ENCODE measurements around the gene ZNF227. TPM values are rescaled to one million over a fixed set of nuclear protein-coding genes. Genes with fewer than 3 reads are reported as not detected.
A peak's percentile ranks its signal among the peaks of the same experiment; 100 is the strongest.

The ZNF227 gene
- total RNA-seq, 1 experiment from 2014 or later = 25.9 TPM

DNA sequence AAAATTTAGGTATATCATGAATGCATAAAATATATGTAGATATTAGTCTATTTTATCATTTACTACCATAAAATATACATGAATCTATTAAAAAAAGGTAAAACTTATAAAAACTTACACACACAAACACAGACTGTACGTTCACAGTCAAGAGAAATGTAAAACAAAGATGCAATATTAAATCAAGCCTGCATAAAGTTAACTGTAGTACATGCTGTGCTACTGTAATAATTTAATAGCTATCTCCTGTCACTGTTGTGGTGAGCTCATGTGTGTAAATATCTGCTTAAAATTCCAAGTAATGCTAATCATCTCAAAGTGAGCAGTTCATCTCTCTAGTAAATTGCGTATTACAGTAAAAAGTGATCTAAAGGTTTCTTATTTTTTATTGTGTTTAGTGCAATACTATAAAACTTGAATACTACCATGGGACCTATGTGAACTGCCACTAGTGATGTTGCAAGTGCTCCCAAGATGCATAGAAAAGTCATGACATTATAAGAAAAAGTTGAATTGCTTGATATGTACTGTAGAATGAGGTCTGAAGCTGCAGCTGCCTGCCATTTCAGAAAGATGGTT, 46.6 kb downstream of the ZNF227 start:
- Histone ChIP-seq H3K4me3 (ENCODE audit: low read depth, low read length) (peak overlapping the region; percentile 71; the same call in 1 of the 2 replicates), H3K36me3 (ENCODE audit: control insufficient read depth, insufficient read depth, low read length) (no peaks in the 10 kb centered on the region), H3K9me3 (peaks cover 13% of the 10 kb centered on the region), H3K4me1 (peaks cover 4% of the 10 kb centered on the region; the same call in 1 of the 2 replicates), H3K27me3 (replicated peaks; ENCODE audit: control insufficient read depth, insufficient read depth, low read length) (no peaks in the 10 kb centered on the region)
- no peaks in the 10 kb centered on the region for H3K27me3 Mint-ChIP-seq (ENCODE audit: insufficient read depth, unreplicated experiment)
- BruUV-seq (replicated peaks) = no TSS peak
- ChIA-PET POLR2A (no interaction called here), CTCF (no interaction called here)
- H3K36me3 Mint-ChIP-seq (ENCODE audit: insufficient read depth, unreplicated experiment) = peaks cover 6% of the 10 kb centered on the region
- no peak for DNase-seq
- H3K4me1 Mint-ChIP-seq (ENCODE audit: low read depth, unreplicated experiment) = peaks cover 18% of the 10 kb centered on the region
- no peak overlapping the region for H3K27ac Mint-ChIP-seq (ENCODE audit: unreplicated experiment)
- intact Hi-C loops (cut with micrococcal nuclease; ENCODE audit: unreplicated experiment) = loop anchor here (1.0 kb wide), 2 partner anchors 46 to 97 kb away; partner anchors contain the start of genes ZNF112 and ZNF235
- peaks cover 42% of the 10 kb centered on the region for H3K9me3 Mint-ChIP-seq (ENCODE audit: unreplicated experiment)
- peak overlapping the region; percentile 88 for H3K4me3 Mint-ChIP-seq (ENCODE audit: unreplicated experiment)
- TF ChIP-seq, protein P1, sequence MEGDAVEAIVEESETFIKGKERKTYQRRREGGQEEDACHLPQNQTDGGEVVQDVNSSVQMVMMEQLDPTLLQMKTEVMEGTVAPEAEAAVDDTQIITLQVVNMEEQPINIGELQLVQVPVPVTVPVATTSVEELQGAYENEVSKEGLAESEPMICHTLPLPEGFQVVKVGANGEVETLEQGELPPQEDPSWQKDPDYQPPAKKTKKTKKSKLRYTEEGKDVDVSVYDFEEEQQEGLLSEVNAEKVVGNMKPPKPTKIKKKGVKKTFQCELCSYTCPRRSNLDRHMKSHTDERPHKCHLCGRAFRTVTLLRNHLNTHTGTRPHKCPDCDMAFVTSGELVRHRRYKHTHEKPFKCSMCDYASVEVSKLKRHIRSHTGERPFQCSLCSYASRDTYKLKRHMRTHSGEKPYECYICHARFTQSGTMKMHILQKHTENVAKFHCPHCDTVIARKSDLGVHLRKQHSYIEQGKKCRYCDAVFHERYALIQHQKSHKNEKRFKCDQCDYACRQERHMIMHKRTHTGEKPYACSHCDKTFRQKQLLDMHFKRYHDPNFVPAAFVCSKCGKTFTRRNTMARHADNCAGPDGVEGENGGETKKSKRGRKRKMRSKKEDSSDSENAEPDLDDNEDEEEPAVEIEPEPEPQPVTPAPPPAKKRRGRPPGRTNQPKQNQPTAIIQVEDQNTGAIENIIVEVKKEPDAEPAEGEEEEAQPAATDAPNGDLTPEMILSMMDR (IDR thresholded peaks at IDR 0.05; ENCODE audit: insufficient read depth in 1 of 2, low read depth in 1 of 2, low read length in 1 of 2, severe bottlenecking in 1 of 2, unreplicated experiment in 1 of 2) = no peak

DNA sequence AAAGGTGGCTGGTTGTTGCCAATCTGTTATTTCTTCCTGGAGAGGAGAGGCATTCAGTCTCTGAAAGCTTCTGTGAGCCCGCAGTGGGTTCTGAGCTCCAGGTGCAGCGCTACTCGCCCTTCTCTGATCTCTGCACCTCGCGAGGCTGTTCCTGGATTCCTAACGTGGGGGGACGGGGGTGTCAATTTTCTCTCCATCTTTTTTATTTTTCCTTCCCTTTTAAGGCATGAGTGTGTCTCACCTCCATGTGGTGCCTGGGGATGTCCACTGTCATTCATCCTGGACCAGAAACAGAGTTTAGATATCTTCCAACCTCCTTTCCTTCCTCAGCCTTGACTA, 48.0 kb downstream of the ZNF227 start:
- H3K27me3 Mint-ChIP-seq (ENCODE audit: insufficient read depth, unreplicated experiment) = no peaks in the 10 kb centered on the region
- H3K9me3 ChIP-seq = peaks cover 13% of the 10 kb centered on the region
- peaks cover 5% of the 10 kb centered on the region for H3K4me1 Mint-ChIP-seq (ENCODE audit: low read depth, unreplicated experiment)
- DNase-seq = peak in 1 of 2 experiments; percentile 14
- ChIA-PET CTCF (no interaction called here), POLR2A (interaction anchor here (1.0 kb wide), 1 partner anchor 44 kb away, joined by 4 read pairs; no protein-coding TSS in a partner anchor)
- intact Hi-C loops (cut with micrococcal nuclease; ENCODE audit: unreplicated experiment) = no loop called here
- H3K27ac Mint-ChIP-seq (ENCODE audit: unreplicated experiment) = peak overlapping the region; percentile 53
- H3K4me3 ChIP-seq (ENCODE audit: low read depth, low read length) = peak overlapping the region; percentile 71
- H3K36me3 ChIP-seq (ENCODE audit: control insufficient read depth, insufficient read depth, low read length) = no peaks in the 10 kb centered on the region
- H3K27me3 ChIP-seq (replicated peaks; ENCODE audit: control insufficient read depth, insufficient read depth, low read length) = no peaks in the 10 kb centered on the region
- peaks cover 6% of the 10 kb centered on the region for H3K36me3 Mint-ChIP-seq (ENCODE audit: insufficient read depth, unreplicated experiment)
- H3K9me3 Mint-ChIP-seq (ENCODE audit: unreplicated experiment) = peaks cover 28% of the 10 kb centered on the region
- no peaks in the 10 kb centered on the region; the same call in 1 of the 2 replicates for H3K4me1 ChIP-seq
- H3K4me3 Mint-ChIP-seq (ENCODE audit: unreplicated experiment) = peak overlapping the region; percentile 88
- no TSS peak for BruUV-seq (replicated peaks)
- TF ChIP-seq, protein P1 (IDR thresholded peaks at IDR 0.05; ENCODE audit: insufficient read depth in 1 of 2, low read depth in 1 of 2, low read length in 1 of 2, severe bottlenecking in 1 of 2, unreplicated experiment in 1 of 2) = no peak

DNA sequence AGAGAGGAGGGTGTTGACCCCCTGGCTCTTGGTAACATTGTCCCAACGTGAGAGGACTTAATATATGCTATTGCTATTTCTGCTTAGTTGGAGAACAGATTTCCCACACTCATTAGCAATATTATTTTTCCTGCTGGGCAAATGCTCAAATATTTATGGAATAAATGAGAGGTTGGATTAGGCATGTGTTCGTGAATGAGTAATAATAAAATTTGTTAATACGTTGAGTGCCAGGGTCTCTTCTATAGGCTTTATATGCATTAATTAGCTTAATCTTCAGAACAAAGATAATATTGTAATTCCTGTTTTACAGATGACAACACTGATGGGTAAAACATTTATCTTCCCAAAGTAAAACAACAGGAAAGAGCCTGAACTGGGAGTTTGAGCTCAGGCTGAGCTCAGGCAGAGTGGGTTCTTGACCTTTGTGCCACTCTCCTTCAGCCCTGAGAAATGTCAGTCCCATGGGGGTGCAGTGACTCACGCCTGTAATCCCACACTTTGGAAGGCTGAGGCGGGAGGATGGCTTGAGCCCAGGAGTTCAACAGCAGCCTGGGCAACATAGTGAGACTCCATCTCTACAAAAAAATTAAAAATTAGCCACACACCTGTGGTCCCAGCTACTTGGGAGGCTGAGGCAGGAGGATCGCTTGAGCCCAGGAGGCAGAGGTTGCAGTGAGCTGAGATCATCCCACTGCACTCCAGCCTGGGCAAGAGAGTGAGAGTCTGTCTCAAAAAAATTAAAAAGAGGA, 48.5 kb downstream of the ZNF227 start:
- H3K4me3 ChIP-seq (ENCODE audit: low read depth, low read length) = peak overlapping the region; percentile 71
- DNase-seq = no peak
- intact Hi-C loops (cut with micrococcal nuclease; ENCODE audit: unreplicated experiment) = no loop called here
- no peaks in the 10 kb centered on the region; the same call in 1 of the 2 replicates for H3K4me1 ChIP-seq
- ChIA-PET POLR2A (interaction anchor here (1.0 kb wide), 1 partner anchor 43 kb away, joined by 4 read pairs; no protein-coding TSS in a partner anchor), CTCF (interaction anchor here (0.6 kb wide), 1 partner anchor 625 kb away, joined by 3 read pairs; no protein-coding TSS in a partner anchor)
- no peaks in the 10 kb centered on the region for H3K27me3 Mint-ChIP-seq (ENCODE audit: insufficient read depth, unreplicated experiment)
- TF ChIP-seq, protein P1 (IDR thresholded peaks at IDR 0.05; ENCODE audit: insufficient read depth in 1 of 2, low read depth in 1 of 2, low read length in 1 of 2, severe bottlenecking in 1 of 2, unreplicated experiment in 1 of 2) = no peak
- H3K4me3 Mint-ChIP-seq (ENCODE audit: unreplicated experiment) = peak overlapping the region; percentile 88
- peaks cover 6% of the 10 kb centered on the region for H3K36me3 Mint-ChIP-seq (ENCODE audit: insufficient read depth, unreplicated experiment)
- peaks cover 5% of the 10 kb centered on the region for H3K4me1 Mint-ChIP-seq (ENCODE audit: low read depth, unreplicated experiment)
- H3K9me3 ChIP-seq = peaks cover 7% of the 10 kb centered on the region
- BruUV-seq (replicated peaks) = no TSS peak
- H3K36me3 ChIP-seq (ENCODE audit: control insufficient read depth, insufficient read depth, low read length) = no peaks in the 10 kb centered on the region
- peak overlapping the region; percentile 53 for H3K27ac Mint-ChIP-seq (ENCODE audit: unreplicated experiment)
- H3K9me3 Mint-ChIP-seq (ENCODE audit: unreplicated experiment) = peaks cover 22% of the 10 kb centered on the region
- H3K27me3 ChIP-seq (replicated peaks; ENCODE audit: control insufficient read depth, insufficient read depth, low read length) = no peaks in the 10 kb centered on the region

All from Caco-2 (cell line).